Activated CD4-positive, alpha-beta T cell treated with anti-CD3 and anti-CD28 coated beads for 36 hours (primary cell): Measurements from ENCODE around the gene WDR5. TPM values are rescaled to one million over a fixed set of nuclear protein-coding genes. Genes with fewer than 3 reads are reported as not detected.
A peak's percentile ranks its signal among the peaks of the same experiment; 100 is the strongest.
"Not testable (repeated sequence)": the region's sequence is repeated elsewhere in the genome, so short reads cannot be mapped to it uniquely, and the experiment has no call there.

Experiments used
- ATAC-seq: fragments of 200-7000 bp; cut with Tn5 transposase; one replicate; pipeline ENCODE4 v1.10.0; 2021; ENCODE audit warnings: mild to moderate bottlenecking, moderate library complexity
- CTCF ChIA-PET: fragments of 350-600 bp; sonication (Branson Sonifier 250); formaldehyde crosslinking; loops from one replicate; lab custom pipeline; 2021; ENCODE audit warnings: antibody characterized with exemption; lab: Charles Lee
- POLR2A ChIA-PET: fragments of 350-600 bp; sonication (Branson Sonifier 250); formaldehyde crosslinking; loops from one replicate; lab custom pipeline; 2021; ENCODE audit warnings: antibody characterized with exemption, inconsistent platforms; lab: Charles Lee
- DNase-seq: peaks from one replicate; pipeline ENCODE4 v3.0.0-alpha.2; 2020
- H3K27ac Mint-ChIP-seq: one replicate; pipeline ENCODE4 v1.8.0; 2021; ENCODE audit warnings: mixed read lengths
- H3K27me3 Mint-ChIP-seq: one replicate; pipeline ENCODE4 v1.8.0; 2021; ENCODE audit warnings: mixed read lengths
- H3K36me3 Mint-ChIP-seq: one replicate; pipeline ENCODE4 v1.8.0; 2021; ENCODE audit warnings: low read depth, mixed read lengths
- H3K4me1 Mint-ChIP-seq: one replicate; pipeline ENCODE4 v1.8.0; 2021; ENCODE audit warnings: mixed read lengths
- H3K4me3 Mint-ChIP-seq: one replicate; pipeline ENCODE4 v1.8.0; 2021; ENCODE audit warnings: mild to moderate bottlenecking, moderate library complexity, mixed read lengths
- H3K9me3 Mint-ChIP-seq: one replicate; pipeline ENCODE4 v1.8.0; 2021; ENCODE audit warnings: low read depth, mixed read lengths
- intact Hi-C, 2 experiments: fragments of 100-400 bp; cut with DNase I in 1 of 2; cut with micrococcal nuclease in 1 of 2; formaldehyde crosslinking; loops; one replicate each; pipeline versions ENCODE4 v1.14.2 to v1.15.1; 2022 to 2024; cut with DNase I, micrococcal nuclease
- total RNA-seq, 2 experiments: library from RNA; stranded (reverse); gene quantifications; one replicate each; pipeline ENCODE4 v1.2.3, GENCODE V29; 2021

WDR5 gene
- 10 to 100 TPM; 51.4 to 59.2 TPM for total RNA-seq

DNA sequence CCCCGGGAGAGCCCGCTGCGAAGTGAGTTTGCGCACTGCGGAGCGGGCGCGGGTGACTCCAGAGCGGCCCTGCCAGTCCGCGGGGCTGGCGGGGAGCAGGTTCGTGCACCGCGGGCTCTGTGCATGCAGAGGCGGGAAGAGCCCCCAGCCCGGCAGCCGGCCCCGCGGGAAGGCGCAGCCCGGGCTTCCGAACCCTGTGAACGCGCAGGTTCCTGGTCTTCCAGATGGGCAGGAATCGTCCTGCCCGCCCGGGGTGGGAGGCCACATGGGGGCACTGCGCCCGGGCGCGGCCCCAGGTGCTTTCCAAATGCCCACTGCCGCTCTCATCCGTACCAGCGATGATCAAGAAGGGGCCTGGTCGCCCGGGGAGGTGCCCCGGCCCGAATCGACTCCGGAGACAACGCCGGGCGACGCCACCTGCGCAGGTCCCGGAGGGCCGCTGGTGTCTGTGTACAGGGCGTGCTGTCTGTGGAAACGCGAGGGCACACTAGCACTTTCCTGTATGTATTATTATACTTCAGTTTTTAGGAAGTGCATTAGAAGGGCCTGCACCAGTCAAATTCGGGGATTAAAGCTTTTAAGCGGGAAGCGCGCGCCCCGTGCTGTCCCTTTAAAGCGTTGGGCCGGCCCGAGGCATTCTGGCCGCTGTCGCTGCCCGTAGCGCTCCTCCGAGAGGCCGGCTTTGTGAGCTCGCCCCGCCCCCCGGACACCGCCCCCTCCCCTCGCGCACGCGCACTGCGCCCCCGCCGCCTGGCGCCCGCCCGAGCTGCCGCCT lies at the start of gene WDR5:
Gene WDR5, plus strand, starts transcription at position 740 of the 775 bp plus-strand sequence. CDS start 3,796 bp downstream, outside the sequence.
- H3K27me3 Mint-ChIP-seq, result no peaks in the 10 kb centered on the region
- CTCF ChIA-PET, result interaction anchor here (0.6 to 1.4 kb wide), 7 partner anchors 12 to 759 kb away, joined by 3 to 5 read pairs (median 3); partner anchors contain the start of genes BRD3OS and RNU6ATAC
- peaks cover 31% of the 10 kb centered on the region for H3K4me1 Mint-ChIP-seq
- peaks cover 32% of the 10 kb centered on the region for H3K36me3 Mint-ChIP-seq
- intact Hi-C loops, result loop anchor here (1.0 to 5.0 kb wide), 10 partner anchors 29 to 1365 kb away; partner anchors contain the start of genes RNU6ATAC (in 2 of the 2), BRD3 (in 1 of the 2), BRD3OS (in 1 of the 2) and MED22 (in 1 of the 2)
- peak within 1 kb of the TSS; percentile 98 for H3K4me3 Mint-ChIP-seq
- peak; percentile 95 for DNase-seq
- POLR2A ChIA-PET, result interaction anchor here (1.0 to 1.2 kb wide), 3 partner anchors 28 to 110 kb away, joined by 5 to 12 read pairs (median 5); partner anchors contain the start of gene BRD3OS
- peak; percentile 78 for ATAC-seq
- peak within 1 kb of the TSS; percentile 90 for H3K27ac Mint-ChIP-seq
- no peaks in the 10 kb centered on the region for H3K9me3 Mint-ChIP-seq

GRCh38 chr9:134088063-134088725 lies 47.7 kb upstream of the WDR5 start:
- H3K36me3 Mint-ChIP-seq, result no peaks in the 10 kb centered on the region
- ATAC-seq (no peak), DNase-seq (no peak)
- H3K4me3 Mint-ChIP-seq, result no peak overlapping the region
- H3K9me3 Mint-ChIP-seq, result peaks cover 2% of the 10 kb centered on the region
- ChIA-PET POLR2A (no interaction called here), CTCF (interaction anchor here (0.6 to 1.5 kb wide), 3 partner anchors 11 to 306 kb away, joined by 3 to 4 read pairs (median 3); no protein-coding TSS in a partner anchor)
- intact Hi-C loops, result no loop called here
- H3K27ac Mint-ChIP-seq, result no peak overlapping the region
- peaks cover 3% of the 10 kb centered on the region for H3K27me3 Mint-ChIP-seq
- H3K4me1 Mint-ChIP-seq, result no peaks in the 10 kb centered on the region

GRCh38 chr9:134089972-134090371 lies 45.9 kb upstream of the WDR5 start:
- Mint-ChIP-seq H3K4me3 (no peak overlapping the region), H3K4me1 (no peaks in the 10 kb centered on the region), H3K9me3 (peaks cover 2% of the 10 kb centered on the region), H3K27me3 (peaks cover 3% of the 10 kb centered on the region), H3K36me3 (no peaks in the 10 kb centered on the region), H3K27ac (no peak overlapping the region)
- CTCF ChIA-PET, result interaction anchor here (0.6 kb wide), 1 partner anchor 1982 kb away, joined by 3 read pairs; no protein-coding TSS in a partner anchor
- ATAC-seq, result no peak
- POLR2A ChIA-PET, result no interaction called here
- no peak for DNase-seq
- intact Hi-C loops, result no loop called here

DNA sequence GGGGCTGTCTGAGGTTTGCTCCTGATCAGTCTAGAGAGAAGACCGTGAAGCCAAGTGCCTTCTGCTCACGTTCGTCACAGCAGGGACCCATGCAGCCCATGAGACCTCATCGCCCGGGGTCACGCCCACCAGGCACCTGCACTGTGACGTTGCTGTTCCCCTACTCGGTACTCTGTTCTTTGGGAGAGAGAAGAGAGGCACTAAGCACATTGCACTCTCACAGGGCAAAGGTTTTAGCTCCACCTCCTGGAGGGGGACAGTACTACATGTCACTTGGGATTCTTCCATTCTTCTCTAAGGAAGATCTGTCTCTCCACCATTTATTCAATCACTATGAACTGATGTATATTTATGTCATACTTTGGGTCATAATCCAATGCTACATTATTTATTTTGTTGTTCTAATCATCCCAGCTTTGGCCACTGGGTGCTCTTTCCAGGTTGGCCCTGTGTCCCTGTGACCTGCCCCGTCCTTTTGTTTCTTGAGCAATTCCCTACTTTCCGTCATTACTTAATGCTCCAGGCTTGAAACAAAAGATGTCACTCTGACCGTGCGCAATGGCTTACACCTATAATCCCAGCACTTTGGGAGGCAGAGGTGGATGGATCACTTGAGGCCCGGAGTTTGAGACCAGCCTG lies 36.6 kb upstream of the WDR5 start:
- H3K9me3 Mint-ChIP-seq, result no peaks in the 10 kb centered on the region
- H3K27ac Mint-ChIP-seq, result no peak overlapping the region
- POLR2A ChIA-PET, result no interaction called here
- no peaks in the 10 kb centered on the region for H3K4me1 Mint-ChIP-seq
- CTCF ChIA-PET, result interaction anchor here (0.5 to 1.3 kb wide), 8 partner anchors 10 to 357 kb away, joined by 3 to 5 read pairs (median 4); no protein-coding TSS in a partner anchor
- intact Hi-C loops, result loop anchor here (1.0 to 2.0 kb wide), 6 partner anchors 31 to 317 kb away; partner anchors contain the start of genes BRD3 (in 1 of the 2) and BRD3OS (in 1 of the 2)
- peak; percentile 86 for ATAC-seq
- no peak overlapping the region for H3K4me3 Mint-ChIP-seq
- peaks cover 17% of the 10 kb centered on the region for H3K27me3 Mint-ChIP-seq
- no peaks in the 10 kb centered on the region for H3K36me3 Mint-ChIP-seq
- peak; percentile 75 for DNase-seq

GRCh38 chr9:134100040-134100439 lies 35.8 kb upstream of the WDR5 start:
- Mint-ChIP-seq H3K4me1 (no peaks in the 10 kb centered on the region), H3K9me3 (no peaks in the 10 kb centered on the region), H3K36me3 (no peaks in the 10 kb centered on the region), H3K4me3 (no peak overlapping the region), H3K27me3 (peaks cover 19% of the 10 kb centered on the region), H3K27ac (no peak overlapping the region)
- DNase-seq (no peak), ATAC-seq (no peak)
- ChIA-PET CTCF (interaction anchor here (0.6 to 1.2 kb wide), 2 partner anchors 9 to 358 kb away, joined by 3 to 5 read pairs; no protein-coding TSS in a partner anchor), POLR2A (no interaction called here)
- intact Hi-C loops, result no loop called here

- DNase-seq, H3K4me3 Mint-ChIP-seq, H3K4me1 Mint-ChIP-seq, H3K36me3 Mint-ChIP-seq, ATAC-seq, POLR2A ChIA-PET, H3K9me3 Mint-ChIP-seq, intact Hi-C loops, H3K27ac Mint-ChIP-seq: not testable (repeated sequence)
- peaks cover 19% of the 10 kb centered on the region for H3K27me3 Mint-ChIP-seq
- CTCF ChIA-PET, result interaction anchor here (0.6 kb wide), 1 partner anchor 1645 kb away, joined by 5 read pairs; no protein-coding TSS in a partner anchor
Measured at GRCh38 chr9:134101133-134101532, 34.7 kb upstream of the WDR5 start.

DNA sequence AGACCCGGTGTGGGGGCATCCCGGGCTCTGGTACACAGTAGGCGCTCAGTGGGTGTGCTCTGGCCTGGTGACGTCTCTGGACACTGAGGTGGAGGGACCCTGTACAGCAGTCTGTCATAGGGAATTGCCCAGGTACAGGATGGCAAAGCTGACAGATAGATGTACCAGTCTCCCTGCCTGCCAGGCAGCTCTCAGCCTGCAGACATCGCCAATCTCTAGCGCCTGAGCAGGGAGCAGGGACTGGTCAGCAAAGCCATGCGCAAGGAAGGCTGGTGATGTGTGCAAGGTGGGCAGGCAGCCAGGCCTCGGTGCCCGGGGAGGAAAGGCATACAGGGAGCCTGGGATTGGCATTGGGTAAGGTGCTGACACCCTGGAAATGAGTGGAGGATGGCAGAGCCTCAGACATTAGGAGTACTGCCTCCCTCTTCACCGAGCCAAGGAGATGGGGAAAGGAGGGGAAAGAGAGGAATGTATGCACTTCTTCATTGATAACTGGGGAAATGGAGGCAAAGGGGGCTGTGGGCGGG lies 34.2 kb upstream of the WDR5 start:
- no peaks in the 10 kb centered on the region for H3K36me3 Mint-ChIP-seq
- H3K27ac Mint-ChIP-seq, result no peak overlapping the region
- CTCF ChIA-PET, result interaction anchor here (0.6 kb wide), 1 partner anchor 1644 kb away, joined by 5 read pairs; no protein-coding TSS in a partner anchor
- no peak overlapping the region for H3K4me3 Mint-ChIP-seq
- intact Hi-C loops, result no loop called here
- no peak for ATAC-seq
- H3K4me1 Mint-ChIP-seq, result no peaks in the 10 kb centered on the region
- H3K9me3 Mint-ChIP-seq, result no peaks in the 10 kb centered on the region
- H3K27me3 Mint-ChIP-seq, result peaks cover 23% of the 10 kb centered on the region
- DNase-seq, result no peak
- POLR2A ChIA-PET, result no interaction called here

DNA sequence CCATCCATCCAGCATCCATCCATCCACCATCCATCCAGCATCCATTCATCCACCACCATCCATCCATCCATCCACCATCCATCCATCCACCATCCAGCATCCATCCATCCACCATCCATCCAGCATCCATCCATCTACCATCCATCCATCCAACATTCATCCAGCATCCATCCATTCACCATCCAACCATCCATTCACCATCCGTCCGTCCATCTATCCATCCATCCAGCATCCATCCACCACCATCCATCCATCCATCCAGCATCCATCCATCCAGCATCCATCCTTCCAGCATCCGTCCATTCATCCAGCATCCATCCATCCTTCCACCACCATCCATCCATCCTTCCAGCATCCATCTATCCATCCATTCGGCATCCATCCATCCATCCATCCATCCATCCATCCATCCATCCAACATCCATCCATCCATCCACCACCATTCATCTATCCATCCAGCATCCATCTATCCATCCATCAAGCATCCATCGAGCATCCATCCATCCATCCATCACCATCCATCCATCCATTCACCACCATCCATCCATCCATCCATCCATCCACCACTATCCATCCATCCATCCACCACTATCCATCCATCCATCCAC lies 32.4 kb upstream of the WDR5 start:
- Mint-ChIP-seq H3K36me3 (no peaks in the 10 kb centered on the region), H3K27ac (no peak overlapping the region), H3K27me3 (peaks cover 20% of the 10 kb centered on the region), H3K4me3 (no peak overlapping the region), H3K9me3 (no peaks in the 10 kb centered on the region), H3K4me1 (no peaks in the 10 kb centered on the region)
- CTCF ChIA-PET, result no interaction called here
- intact Hi-C loops, result no loop called here
- POLR2A ChIA-PET, result no interaction called here
- ATAC-seq (no peak), DNase-seq (no peak)

DNA sequence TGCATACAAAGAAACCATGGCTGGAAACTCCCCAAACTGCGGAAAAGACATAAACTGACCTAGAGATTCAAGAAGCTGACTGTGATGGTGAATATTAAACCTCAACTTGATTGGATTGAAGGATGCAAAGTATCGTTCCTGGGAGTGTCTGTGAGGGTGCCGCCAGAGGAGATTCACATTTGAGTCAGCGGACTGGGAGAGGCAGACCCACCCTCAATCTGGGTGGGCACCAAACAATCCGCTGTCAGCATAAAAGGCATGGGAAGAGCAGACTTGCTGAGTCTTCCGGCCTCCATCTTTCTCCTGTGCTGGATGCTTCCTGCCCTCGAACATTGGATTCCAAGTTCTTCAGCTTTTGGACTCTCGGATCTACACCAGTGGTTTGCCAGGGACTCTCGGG lies 24.8 kb upstream of the WDR5 start:
- intact Hi-C loops, result no loop called here
- POLR2A ChIA-PET, result interaction anchor here (0.7 kb wide), 1 partner anchor 19 kb away, joined by 3 read pairs; no protein-coding TSS in a partner anchor
- H3K27ac Mint-ChIP-seq, result no peak overlapping the region
- CTCF ChIA-PET, result no interaction called here
- H3K27me3 Mint-ChIP-seq, result peaks cover 4% of the 10 kb centered on the region
- no peaks in the 10 kb centered on the region for H3K4me1 Mint-ChIP-seq
- no peaks in the 10 kb centered on the region for H3K9me3 Mint-ChIP-seq
- DNase-seq (no peak), ATAC-seq (no peak)
- no peaks in the 10 kb centered on the region for H3K36me3 Mint-ChIP-seq
- no peak overlapping the region for H3K4me3 Mint-ChIP-seq

DNA sequence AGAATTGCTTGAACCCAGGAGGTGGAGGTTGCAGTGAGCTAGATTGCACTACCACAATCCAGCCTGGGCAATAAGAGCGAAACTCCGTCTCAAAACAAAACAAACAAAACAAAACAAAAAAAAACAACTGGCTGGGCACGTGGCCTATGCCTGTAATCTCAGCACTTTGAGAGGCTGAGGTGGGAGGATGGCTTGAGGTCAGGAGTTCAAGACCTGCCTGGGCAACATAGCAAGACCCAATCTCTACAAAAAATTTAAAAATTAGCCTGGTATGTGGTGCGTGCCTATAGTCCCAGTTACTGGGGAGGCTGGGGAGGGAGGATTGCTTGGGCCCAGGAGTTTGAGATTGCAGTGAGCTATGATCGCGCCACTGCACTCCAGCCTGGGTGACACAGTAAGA lies 23.3 kb upstream of the WDR5 start:
- POLR2A ChIA-PET, result no interaction called here
- H3K36me3 Mint-ChIP-seq, result no peaks in the 10 kb centered on the region
- ATAC-seq (no peak), DNase-seq (no peak)
- no peaks in the 10 kb centered on the region for H3K4me1 Mint-ChIP-seq
- no peak overlapping the region for H3K27ac Mint-ChIP-seq
- intact Hi-C loops, result no loop called here
- no peaks in the 10 kb centered on the region for H3K9me3 Mint-ChIP-seq
- no peak overlapping the region for H3K4me3 Mint-ChIP-seq
- H3K27me3 Mint-ChIP-seq, result no peaks in the 10 kb centered on the region
- CTCF ChIA-PET, result no interaction called here
